Prostate gland (tissue), 2 donors: ENCODE measurements around the gene TCF12.

Source experiments
- CTCF ChIP-seq, 4 experiments: fragments of 200-600 bp in 2 of 4; fragments of 450-650 bp in 2 of 4; sonication (generic) in 2 of 4; IDR thresholded peaks; 1 replicate in 3 of 4; 2 replicates in 1 of 4; pipeline ENCODE4 v1.5.1; 2016 to 2019; ENCODE audit warnings: antibody characterized with exemption in 4 of 4, mild to moderate bottlenecking in 2 of 4, moderate library complexity in 2 of 4
- POLR2A ChIP-seq: fragments of 450-650 bp; IDR thresholded peaks from one replicate; pipeline ENCODE4 v1.6.1; 2016; ENCODE audit warnings: antibody characterized with exemption, mild to moderate bottlenecking
- POLR2AphosphoS5 ChIP-seq: sonication (generic); formaldehyde crosslinking; IDR thresholded peaks from one replicate; pipeline ENCODE4 v1.6.1; 2017; ENCODE audit warnings: antibody characterized with exemption

- no peak for TF ChIP-seq POLR2A
- TF ChIP-seq CTCF (IDR thresholded peaks at IDR 0.05) = no peak
- TF ChIP-seq POLR2AphosphoS5 = no peak
Observed at GRCh38 chr15:57273402-57273801, 355.0 kb downstream of the TCF12 start.
